GM19372 (cell line): ENCODE data around the gene TRIM40.

ENCODE experiments used
- ATAC-seq: cut with Tn5 transposase; IDR thresholded peaks from one replicate; pipeline ENCODE4 v1.9.1; 2021; ENCODE audit warnings: mild to moderate bottlenecking, low read depth, moderate library complexity; ENCODE audit not compliant: unreplicated experiment

TRIM40 gene

DNA sequence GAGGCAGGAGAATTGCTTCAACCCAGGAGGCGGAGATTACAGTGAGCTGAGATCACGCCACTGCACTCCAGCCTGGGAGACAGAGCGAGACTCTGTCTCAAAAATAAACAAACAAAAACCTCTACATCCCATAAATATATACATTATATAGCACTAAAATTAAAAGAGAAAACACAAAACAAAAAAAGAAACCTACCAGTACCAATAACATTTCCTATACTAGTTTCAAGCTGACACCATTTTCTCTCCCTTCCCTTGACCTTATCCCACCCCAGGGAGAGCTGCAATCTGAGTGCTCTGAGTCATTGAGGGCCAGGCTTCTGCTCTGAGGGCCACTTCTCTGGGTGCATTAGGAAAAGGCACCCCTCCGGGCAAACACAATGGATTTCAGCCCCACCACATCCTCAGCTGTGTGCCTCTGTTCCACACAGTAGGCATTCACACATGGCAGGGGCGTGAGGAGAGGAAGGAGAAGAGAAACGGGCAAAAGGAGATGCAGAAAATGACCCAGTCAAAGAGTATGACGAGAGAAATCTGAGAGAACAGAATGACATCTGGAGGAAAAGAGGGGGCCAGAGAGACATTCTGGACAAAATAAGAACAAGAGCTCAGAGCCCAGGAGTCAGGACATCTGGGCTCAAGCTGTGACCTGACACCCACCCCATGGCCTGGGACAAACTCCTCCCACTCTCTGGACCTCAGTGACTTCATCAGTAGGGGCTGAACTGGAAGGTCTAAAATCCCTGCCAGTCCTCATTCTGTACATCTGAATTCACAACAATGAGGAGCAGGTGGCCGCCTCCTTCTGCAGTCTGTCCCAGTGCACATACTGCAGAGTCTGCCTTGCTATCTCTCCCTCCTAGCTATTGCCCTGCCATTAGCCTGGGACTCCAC is 59.1 kb downstream of the TRIM40 start:
- no peak for ATAC-seq

DNA sequence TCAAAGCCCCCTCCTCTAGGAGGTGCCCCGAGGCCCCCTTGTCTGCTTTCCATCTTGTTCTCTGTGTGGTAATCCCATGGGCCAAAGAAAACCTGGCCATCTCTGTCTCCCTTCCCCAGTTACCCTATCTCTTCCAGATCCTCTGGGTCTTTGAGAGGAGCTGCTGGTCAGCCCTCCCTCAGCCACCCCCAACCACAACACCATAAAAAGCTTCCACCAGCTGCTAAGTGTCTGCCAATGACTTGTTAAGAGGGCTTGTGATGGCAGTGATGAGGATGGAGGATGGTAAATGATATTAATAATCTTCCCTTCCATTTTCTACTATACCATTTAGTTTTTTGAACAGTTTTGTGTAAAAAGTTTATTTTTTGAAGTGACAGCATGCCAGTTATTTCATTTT is 60.0 kb downstream of the TRIM40 start:
- ATAC-seq, result no peak

DNA sequence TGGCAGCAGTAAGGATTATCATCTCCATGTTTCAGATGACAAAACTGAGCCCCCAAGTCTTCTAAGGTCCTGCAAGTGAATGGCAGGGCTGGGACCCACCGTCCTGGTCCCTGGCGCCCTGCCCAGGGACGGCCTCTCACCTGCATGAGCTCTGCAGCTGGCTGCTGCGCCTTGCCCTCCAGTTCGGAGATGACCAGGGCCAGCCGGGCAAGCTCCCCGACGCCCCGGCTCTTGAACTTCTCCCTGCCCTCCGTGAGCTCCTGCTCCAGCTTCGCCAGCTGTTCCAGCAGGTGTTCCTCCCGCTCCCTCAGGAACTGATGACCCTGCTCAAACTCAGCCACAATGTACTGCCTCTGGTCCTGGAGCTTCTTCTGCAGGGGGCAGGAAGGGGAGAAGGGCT is 60.4 kb downstream of the TRIM40 start:
- no peak for ATAC-seq
